NCI-H748 (cell line): ENCODE results near the gene TRIM36.

Experiments
- DNase-seq: peaks from one replicate; lab custom pipeline; 2025; ENCODE audit not compliant: unreplicated experiment; lab: John Stamatoyannopoulos, UW

TRIM36 gene

DNA sequence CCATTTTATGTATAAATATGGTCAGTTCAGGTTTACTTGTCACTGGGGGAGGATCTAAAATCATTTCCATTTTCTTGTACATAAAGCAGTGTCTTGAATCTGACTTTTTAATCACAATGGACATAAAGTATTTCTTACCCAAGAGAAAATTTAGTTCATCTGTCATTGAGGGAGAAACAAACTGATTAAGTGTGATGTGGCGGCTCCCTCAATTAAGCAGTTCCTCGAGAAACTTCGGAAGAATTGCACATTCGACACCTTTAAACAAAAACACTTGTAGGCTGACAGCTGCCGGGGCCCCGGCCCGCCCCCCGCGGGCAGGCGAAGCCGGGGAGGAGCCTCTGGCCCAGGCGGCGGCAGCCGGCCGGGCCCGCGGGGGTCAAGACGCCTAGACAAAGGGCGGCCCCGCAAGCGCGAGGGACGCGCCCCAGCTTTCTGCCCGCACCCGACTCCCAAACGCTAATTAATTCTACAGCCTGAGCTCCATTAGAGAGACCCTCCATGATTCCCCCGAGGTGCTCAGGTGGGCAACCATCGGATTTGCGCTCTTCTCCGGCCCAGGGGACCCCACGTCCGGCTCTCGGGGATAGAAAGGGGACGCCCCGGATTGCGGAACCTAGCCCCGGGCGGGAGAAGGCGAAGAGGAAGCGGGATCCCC is 750 bp downstream of the TRIM36 start:
- DNase-seq, result peak; percentile 66

DNA sequence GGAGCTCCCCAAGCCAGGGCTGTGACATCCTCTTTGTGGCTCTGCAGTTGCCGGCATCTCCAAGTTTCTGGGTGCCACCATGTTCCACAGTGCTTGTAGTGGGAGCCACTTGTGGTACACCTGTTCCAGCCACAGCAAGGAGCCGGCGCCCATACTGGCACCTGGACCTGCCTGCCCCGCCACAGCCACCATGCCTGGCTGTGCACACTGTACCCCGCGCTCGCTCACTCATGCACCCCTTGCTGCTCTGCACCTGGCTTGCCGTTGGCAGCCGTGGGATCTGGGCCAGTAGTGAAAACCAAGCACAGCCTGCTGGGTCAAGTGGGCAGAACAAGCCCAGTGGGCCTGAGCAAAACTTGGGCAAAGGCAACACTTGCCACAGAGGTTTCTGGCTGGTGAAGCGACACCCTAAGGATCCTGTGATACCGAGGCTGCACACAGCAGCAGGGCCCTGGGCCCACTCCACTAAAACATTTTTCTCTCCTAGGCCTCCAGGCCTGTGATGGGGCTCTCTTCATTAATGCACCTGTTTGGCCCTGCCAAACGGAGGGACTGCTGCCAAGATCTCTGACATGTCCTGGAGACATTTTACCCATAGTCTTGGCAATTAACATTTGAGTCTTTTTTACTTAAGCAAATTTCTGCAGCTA is 2.8 kb downstream of the TRIM36 start:
- DNase-seq, result no peak

DNA sequence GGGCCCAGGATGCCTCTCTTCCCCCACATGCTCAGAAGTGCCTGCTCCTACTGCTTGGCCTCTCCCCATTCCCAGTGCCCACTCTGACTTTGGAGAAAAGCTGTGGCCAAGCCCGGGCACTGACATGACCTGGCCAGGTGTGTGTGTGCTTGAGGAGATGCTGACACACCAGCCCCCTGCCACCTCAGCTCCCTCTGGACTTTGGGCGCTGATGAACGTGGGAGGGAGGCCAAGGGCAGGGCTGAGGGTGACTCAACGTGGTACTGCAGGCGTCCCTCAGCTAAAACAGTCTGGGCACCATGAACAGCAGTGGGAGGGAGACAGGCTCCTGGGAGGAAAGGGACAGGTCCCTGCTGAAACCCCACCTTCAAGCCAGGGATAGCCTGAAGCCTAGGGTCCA is 3.9 kb downstream of the TRIM36 start:
- no peak for DNase-seq

DNA sequence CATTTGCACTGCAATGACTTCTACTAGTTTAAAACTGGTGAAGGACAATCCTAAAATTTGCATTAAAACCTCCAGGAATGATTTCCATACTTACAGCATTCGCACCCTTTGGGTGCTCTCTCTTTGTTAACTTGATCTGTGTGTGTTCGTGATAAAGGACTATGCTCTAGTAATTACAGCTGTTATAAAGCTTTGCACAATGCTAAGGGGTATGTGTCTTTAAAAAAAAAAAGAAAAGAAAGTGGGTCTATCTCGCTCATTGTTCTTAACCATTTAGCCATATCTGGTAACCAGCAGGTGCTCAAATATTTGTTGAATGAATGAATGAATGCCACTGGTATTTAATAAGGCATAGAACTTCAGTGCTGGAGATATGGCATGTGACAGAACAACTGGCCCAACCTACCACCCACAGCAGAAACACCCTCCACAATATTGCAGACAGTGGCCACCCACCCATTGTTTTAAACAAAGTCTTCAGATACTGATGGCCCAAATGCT is 8.7 kb downstream of the TRIM36 start:
- DNase-seq, result peak; percentile 86

DNA sequence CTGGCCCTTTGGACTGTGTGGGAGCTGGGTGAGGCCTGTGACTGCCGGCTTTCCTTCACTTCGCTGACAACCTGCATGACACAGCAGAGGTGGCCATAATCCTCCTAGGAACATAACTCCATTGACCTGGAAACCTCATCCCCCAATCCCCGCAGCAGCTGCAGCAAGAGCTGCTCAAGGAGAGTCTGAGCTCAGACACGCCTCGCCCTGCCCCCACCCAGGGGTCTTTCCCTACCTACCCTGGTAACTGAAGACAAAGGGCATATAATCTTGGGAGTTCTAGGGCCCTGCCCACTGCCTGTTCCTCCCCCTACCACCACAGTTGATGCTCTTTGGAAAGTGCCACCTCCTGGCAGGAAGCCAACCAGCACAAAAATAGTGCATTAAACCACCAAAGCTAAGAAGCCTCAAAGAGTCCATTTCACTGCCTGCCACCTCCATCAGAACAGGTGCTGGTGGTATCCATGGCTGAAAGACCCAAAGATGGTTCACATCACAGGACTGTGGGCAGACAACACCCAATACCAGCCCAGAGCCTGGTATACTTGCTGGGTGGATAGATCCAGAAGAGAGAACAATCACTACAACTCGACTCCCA is 18.4 kb downstream of the TRIM36 start:
- no peak for DNase-seq

DNA sequence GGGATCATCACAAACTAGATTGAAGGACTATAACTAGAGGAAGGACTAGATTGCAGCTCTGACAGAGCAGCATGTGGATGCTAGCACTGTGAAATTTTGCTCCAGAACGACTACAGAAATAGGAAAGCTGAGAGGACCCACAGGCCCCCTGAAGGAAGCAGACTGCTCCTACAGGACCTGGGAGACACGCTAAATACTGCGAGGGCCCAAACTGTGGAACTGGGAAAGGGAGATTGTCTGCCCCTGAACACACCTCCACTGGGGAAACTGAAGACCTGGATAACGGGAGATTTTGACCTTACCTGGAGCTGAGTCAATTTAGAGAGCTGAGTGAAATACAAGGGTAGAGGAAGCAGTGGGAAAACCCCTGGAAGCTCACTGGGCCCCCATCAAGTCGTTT is 19.2 kb downstream of the TRIM36 start:
- DNase-seq, result no peak

DNA sequence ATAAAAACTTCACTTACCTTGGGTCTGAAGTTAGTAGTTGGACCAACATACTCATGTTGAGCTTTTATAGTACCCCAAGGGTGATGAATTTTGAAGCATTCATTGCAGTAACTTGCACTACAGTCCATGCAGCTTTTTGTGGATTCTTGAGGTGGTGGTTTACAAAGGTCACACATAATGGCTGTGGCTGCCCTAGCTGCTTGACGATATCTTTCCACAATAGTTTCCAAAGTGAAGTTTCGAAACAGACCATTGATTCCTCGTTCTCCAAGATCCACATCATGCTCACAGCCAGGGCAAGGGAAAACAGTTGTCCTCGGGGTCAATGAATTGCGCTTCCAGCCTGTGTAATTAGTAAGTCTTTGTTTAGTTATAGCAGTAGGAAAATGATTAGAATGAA is 22.7 kb downstream of the TRIM36 start:
- no peak for DNase-seq

DNA sequence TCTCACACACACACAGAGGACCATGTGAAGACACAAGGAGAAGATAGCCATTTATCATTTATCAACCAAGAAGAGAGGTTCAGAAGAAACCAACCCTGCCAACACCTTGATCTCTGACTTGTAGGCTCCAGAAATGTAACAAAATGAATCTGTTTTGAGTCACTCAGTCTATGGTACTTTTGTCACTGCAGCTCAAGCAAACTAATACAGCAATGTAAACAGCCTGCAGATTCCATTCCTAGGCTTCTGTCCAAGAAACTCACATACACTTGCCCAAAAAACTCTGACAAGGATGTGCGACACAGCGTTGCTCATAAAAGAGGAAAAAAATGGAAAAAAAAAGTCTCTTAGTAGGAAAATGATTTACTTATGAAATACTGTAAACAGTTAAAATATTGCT is 33.4 kb downstream of the TRIM36 start:
- DNase-seq, result no peak

DNA sequence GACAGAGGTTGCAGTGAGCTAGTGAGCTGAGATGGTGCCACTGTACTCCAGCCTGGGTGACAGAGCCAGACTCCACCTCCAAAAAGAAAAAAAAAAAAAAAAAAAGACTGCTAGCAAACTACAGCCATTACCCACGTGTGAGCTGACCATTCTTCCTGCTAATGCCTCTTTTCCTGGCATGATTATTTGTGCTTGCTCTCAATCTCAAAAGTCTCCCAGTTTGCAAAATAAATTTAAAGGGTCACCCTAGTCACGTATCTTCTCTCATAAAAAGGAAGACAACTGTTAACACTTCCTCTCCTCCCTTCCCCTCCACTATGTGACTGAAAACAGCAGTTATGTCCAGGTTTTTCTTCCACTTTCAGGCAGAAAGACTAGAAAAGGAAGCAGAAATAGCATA is 37.2 kb downstream of the TRIM36 start:
- DNase-seq, result no peak

DNA sequence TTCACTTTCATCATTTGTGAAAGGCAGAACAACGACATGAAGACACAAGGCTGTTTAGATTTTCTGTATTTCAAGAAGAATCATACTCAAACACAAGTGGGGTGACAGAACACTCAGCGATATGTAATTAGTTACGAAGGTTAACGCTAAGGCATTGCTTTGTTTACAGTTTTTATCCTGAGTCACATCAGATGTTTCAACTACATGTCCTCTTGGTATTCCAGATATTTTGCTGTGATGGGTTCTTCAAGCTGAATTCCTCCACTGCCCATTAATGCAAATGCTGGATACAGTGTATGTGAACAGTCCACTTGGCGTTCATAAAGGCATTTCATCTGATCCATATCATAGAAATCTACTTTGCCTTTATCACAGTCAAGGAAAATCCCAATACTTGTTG is 43.4 kb downstream of the TRIM36 start:
- no peak for DNase-seq

DNA sequence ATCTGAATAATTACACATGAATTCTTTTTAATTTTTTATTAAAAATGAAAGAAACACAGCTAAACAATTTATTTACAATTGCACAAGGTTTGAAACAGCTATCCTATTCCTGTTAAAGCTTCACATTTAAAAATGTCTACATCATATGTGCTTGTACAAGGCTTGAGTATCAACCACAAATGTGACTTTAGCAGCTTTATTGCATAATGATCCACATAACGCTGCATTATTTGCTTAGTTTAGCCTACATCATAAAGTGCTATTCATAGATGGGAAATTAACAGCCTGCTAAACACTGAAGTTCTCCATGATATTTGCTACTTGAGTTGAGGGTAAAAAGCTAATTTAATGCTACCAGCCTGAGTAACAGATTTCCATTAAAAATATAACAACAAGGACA is 45.0 kb downstream of the TRIM36 start:
- peak; percentile 31 for DNase-seq

DNA sequence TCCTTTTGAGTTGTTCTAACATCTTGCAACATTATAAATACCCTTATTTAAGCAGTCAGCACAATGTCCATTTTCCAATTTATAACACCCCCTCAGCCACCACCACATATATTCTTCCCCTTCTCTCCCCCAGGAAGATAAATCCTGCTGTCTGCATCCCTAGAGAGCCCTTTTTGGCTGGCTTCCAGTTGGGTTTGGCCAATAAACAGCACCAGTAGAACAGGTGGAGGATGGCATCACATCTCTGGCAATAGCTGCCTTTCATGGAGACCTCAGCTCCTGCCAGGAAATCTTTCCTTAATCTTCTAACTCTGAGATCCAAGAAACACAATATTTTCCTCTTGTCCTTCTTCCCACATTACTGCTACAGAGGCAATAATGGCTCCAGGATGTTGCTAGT is 53.7 kb downstream of the TRIM36 start:
- no peak for DNase-seq

DNA sequence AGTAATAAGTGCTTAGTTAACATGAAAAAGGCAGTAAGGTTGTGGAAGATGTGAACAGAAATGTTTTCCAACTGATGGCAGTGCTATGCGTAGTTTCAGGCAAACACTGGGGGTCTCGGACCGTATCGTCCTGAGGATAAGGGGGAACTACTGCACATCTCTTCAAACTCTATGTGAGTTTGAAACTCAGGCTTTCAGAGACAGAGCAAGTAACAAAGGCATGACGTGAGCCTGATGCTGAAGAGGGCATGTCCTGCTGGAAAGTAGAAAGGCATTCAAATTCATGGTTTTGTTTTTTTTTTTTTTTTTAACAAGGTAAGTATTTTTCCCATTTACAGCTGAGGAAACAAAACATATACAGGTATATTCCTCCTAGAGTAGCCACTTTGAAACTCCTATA is 59.9 kb downstream of the TRIM36 start:
- DNase-seq, result no peak

DNA sequence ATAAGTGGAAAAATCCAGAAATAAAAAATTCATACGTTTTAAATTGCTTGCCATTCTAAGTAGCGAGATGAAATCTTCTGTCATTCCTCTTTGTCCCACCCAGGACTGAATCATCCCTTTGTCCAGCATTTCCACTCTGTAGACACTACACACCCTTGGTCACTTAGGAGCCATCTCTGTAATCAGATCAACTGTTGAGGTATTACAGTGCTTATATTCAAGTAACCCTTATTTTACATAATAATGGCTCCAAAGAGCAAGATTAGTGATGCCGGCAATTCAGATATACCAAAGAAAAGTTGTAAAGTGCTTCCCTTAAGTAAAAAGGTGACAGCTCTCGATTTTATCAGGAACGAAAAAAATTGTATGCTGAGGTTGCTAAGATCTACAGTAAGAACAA is 60.4 kb downstream of the TRIM36 start:
- DNase-seq, result no peak

DNA sequence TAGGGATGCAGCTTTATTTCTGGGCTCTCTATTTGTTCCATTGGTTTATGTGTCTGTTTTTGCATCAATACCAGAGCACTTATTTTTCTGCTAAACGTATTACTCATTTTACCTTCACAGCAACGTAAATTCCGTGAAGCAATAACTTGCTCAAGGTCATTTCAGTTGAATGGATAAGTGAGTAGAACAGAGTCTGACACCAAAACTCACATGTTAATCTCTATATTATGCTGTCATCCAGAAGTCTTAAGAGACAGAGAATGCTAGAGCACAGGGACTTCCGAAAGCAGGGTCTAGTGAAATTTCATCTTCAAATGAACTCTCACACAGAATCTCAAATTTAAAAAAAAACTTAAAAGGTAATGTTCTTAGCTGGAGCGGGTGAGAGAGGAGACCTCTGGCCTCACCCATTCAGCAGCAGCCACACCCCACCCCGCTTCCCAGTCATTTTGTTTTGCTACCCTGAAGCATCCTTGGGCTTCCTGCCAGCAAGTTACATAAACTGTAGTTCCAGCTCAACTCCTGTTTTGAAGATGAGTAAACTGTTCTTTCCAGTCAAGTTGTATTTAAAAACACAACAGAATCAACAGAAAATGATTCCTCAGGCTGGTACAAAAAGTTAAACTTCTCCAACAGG is 69.3 kb downstream of the TRIM36 start:
- DNase-seq, result peak; percentile 64

DNA sequence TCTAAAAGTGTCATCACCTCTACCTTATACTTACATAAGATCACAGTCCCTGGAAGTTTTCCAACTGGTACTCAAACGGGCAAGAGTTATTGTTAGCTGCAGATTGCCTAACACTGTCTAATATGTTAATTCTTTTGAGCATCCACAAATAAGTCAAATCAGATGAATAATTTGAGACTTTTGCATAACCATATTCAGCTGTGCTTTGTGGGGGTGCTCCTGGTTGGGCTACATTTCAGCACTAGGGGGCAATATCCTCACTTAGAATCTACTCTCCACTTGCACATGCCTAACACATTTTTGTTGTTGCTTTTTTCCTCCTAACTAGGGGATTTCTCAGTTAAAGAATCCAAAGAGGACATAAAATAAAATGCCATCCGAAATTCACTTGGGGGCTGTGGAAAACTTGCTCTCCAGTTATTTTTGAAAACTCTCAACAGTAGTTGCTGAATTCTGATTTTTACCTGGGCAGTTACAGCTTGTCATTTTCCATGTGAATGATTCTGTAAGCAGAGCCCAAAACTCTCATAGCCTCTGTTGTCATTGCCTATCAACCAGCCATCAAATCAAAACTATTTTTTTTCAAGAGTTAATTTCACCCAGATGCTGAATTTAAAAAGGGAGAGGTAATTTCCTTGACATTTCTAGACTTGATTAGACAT is 71.5 kb downstream of the TRIM36 start:
- peak; percentile 57 for DNase-seq

DNA sequence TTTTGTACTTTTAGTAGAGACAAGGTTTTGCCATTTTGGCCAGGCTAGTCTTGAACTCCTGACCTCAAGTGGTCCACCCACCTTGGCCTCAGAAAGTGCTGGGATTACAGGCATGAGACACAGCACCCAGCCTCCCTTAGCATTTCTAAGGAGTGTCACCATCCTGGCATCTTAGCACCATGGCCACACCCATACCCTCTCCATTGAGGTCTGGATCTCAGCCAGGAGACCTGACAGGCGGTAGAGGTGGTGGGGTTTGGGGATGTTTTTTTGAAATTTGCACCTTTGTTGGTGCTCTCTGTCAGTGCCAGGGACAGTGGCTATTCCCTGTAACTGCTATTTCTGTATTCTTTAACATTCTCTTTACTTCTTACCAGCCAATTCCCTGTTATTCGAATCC is 72.5 kb downstream of the TRIM36 start:
- peak; percentile 14 for DNase-seq

DNA sequence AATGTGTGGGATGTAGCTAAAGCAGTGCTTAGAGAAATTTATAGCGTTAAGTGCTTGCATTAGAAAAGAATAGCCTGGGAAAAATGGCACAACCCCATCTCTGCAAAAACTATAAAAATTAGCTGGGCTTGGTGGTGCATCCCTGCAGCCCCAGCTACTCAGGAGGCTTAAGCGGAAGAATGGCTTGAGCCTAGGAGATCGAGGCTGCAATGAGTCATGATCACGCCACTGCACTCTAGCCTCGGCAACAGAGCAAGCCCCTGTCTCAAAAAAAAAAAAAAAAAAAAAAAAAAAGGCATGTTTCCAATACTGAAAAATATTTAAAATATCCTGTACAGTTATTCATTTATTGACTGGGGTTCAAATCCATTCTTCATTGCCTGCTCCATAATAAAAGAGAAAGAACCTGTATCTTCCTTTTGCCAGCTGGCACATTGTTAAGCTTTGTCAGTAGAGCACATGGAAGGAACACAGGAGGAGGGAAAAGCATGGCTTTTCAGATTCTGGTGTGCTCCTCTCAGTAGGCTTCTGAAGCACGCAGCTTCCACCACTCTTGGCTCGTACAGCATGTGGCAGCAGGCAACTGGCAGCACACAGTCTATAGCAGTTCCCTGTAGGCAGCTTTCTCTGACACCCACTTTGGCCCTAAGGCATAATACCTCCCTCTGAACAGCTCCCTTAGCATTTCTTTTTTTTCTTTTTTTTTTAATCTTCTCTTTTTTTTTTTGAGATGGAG is 73.5 kb downstream of the TRIM36 start:
- DNase-seq, result no peak

DNA sequence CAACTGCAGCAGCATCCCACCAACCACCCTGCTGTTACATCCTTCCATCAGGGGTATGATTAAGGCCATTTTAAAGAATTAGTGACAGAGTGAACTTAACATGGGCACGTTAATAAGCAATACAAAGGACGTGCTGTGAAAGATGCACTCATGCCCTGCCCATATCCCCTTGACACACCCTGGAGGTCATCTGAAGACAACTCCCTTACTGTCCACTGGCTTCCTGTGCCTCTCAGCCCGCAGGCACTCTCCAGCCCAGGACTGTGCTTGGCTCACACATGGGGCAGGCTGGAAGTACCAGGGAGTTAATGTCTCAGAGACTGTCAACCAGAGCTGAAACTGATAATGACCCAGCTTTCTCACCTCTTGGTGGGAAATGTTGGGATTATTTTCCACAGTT is 81.8 kb downstream of the TRIM36 start:
- no peak for DNase-seq

DNA sequence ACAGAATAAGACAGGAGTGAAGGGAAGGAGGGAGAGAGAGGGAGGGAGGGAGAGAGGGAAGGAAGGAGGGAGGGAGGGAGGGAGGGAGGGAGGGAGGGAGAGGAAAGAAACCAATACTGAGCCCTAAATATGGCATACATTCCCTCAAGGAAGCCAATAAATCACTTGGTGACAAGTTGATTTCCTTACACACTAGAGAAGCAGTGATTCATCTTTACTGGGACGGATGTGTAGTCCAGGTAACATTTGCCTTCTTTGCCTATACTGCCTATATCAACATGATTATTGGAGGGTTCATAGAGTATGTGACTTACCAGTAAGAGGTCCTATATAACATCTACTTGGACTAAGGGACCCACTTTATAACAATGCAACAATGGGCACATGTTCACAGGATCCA is 83.2 kb downstream of the TRIM36 start:
- no peak for DNase-seq

DNA sequence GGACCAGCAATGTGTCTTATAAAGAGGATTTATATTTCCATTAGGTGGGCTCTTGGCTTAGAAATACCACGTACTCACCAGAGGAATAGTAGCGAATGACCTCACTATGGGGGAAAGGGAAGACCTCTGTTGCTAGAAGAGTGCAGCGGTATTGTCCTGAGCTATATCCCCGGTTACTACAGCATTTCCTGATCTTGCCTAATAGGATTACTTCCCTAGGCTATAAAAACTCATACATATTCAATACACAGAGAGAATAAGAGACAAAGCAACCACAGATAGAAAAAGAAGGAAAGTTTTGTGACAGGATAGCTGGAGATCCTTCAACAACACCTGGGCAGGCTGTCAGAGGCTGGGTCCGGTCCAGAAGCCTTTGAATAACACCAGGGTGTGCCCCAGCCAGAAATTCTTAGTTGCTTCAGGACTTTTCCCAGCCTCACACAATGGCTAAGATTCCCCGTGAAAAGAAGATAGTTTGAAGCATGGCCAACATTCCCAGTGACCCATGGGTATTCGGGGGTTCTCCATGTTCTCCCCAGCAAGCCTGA is 85.4 kb downstream of the TRIM36 start:
- no peak for DNase-seq
